RKO (cell line): Measurements from ENCODE around the gene PPIH.
A peak's percentile ranks its signal among the peaks of the same experiment; 100 is the strongest.
"Not testable (repeated sequence)": the region's sequence is repeated elsewhere in the genome, so short reads cannot be mapped to it uniquely, and the experiment has no call there.

ENCODE experiments used
- DNase-seq: peaks from one replicate; pipeline ENCODE4 v3.0.0-alpha.2; 2016; ENCODE audit warnings: low spot score

Gene PPIH

DNA sequence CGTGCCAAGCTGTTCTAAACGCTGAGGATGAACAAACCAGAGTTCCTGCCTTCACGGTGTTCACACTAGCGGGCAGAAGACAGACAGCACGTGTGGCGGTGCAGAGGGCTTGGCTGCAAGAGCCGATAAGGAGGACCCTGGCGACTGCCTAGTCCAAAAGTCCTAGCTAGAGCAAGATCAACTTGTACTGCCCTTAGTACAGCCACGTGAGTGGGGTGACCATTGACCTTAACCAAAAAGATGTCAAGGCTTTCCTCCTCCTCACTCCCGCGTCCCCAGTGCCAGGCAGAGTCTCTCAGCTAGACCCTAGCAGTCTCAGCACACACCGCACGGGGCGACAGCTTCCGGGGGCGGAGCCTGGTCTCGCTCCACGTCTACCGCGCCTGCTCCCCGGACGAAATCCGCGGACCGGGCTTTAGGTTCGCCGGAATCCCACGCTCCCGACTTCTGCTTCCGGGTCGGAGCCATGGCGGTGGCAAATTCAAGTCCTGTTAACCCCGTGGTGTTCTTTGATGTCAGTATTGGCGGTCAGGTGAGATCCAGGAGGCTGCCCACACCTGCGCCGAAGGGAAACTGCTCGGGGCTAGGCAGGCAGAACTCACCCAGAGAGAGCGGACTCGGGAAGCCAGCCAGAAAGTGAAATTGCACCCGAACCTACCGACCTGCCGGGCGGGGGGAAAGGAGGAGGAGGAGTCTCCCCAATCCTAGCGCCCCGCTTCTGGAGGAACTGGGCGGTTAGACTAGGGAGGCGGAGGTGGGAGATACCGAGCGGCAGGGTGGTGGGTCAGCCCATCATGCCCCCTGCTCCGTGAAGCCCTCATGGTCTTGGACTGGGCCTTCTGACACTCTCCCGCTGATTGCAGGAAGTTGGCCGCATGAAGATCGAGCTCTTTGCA is at the start of gene PPIH:
PPIH (plus strand) TSS at position 443 of the 896 bp plus-strand sequence; CDS start at position 467, 24 bp downstream.
- DNase-seq, result peak; percentile 95

DNA sequence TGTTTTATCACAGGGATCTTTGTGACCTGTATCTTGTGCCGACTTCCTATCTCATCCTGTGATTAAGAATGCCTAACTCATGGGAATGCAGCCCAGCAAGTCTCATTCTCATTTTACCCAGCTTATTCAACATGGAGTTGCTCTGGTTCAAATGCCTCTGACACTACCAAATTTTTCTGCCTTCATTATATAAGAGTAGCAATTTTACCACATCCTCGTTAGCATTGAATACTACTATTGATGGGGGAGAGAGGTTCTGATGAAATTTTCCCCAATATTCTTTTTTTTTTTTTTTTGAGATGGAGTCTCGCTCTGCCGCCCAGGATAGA is 44.5 kb upstream of the PPIH start:
- DNase-seq, result no peak

DNA sequence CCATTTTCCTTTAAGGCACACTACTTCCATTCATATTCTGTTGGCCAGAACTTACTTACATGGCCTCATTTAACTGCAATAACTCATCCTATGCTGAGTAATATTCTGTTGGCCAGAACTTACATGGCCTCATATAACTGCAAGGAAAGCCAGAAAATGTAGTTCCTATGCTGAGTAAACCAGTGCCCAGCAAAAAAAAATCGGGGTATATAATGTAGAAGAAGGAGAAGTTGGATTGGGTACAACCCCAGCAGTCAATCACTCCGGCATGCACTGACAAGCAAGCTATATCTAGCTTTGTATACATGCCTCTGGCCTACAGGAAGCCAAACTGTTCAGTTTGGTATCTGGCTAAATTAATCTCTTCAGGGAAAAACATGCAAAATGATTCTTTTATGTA is 39.4 kb upstream of the PPIH start:
- DNase-seq, result no peak

DNA sequence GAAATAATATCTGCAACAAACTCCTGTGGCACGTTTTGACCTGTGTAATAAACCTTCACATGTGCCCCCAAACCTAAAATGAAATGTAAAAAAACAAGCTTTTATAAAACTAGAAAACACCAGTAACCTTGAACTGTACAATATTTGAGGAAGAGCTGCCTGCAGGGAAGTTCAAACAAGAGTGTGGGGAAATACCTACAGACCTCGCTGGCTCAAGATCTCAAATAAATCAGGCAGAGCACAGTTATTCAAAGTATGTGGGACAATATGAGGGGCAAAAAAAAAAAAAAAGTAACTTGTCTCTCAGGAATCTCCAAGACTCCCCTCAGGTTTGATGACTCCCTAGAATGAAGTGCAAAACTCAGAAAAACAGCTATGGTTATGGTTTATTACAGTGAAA is 37.9 kb upstream of the PPIH start:
- DNase-seq, result no peak

DNA sequence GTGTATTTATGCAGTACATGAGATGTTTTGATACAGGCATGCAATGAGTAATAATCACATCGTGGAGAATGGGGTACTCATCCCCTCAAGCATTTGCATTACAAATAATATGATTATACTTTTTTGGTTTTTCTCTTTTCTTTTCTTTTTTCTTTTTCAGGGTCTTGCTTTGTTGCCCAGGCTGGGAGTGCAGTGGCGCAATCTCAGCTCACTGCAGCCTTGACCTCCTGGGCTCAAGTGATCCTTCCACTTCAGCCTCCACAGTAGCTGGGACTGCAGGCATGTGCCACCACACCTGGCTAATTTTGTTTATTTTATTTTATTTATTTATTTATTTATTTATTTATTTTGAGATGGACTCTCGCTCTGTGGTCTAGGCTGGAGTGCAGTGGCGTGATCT is 37.0 kb upstream of the PPIH start:
- not testable (repeated sequence) for DNase-seq

DNA sequence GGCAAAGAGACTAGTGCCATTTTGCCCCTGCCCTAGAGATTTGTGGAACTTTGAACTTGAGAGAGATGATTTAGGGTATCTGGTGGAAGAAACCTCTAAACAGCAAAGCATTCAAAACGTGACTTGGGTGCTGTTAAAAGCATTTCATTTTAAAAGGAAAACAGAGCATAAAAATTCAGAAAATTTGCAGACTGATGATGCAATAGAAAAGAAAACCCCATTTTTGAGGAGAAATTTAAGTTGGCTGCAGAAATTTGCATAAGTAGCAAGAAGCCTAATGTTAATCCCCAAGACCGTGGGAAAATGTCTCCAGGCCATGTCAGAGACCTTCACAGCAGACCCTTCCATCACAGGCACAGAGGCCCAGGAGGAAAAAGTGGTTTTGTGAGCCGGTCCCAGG is 31.0 kb upstream of the PPIH start:
- DNase-seq, result not testable (repeated sequence)

DNA sequence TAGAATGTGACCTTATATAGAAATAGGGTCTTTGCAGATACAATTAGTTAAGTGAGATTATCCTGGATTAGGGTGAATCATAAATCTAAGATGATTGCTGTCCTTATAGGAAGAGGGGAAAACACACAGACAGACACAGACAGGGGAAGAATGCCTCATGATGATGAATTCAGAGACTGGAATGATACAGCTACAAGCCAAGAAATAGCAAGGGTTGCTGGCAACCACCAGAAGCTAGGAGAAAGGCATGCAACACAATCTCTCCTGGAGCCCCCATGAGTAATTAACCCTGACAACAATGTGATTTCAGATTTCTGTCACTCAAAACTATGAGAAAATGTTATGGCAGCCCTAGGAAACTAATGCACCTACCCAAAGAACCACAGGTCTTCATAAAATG is 19.1 kb upstream of the PPIH start:
- no peak for DNase-seq

DNA sequence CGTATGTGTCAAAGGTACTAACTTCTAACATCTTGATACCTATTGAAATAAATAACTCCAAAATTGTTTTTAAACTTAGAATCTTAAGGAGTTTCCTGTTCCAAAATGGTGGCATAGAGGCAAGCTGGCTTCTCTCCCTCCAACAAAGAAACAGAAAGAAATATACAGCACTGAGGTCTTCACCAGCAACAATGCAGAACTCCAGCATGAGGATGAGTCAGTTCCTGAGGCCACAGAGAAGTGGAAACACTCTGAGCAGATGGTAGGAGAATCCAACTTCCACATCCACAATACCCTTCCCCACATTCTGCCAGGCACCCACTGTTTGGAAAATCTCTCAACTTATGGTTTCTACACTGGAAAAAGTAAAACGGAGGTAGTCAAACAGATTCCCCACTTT is 12.2 kb upstream of the PPIH start:
- no peak for DNase-seq

DNA sequence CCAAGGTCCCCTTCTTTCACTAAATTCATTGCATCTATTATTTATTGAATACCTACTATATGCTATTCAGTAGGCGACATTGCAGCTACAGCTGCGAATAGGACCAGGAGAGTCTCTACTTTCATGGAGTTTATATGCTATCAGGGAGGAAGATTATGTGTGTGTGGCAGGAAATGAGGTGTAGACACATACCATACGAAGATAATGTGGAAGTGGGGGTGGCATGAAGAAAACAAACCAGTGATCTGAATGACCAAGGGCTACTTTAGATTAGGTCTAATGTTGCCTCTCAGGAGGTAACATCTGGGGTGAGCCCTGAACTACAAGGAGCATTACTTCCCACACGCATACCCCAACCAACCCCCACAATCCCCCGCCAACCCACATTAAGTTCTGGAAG is 1.0 kb upstream of the PPIH start:
- DNase-seq, result peak; percentile 11

DNA sequence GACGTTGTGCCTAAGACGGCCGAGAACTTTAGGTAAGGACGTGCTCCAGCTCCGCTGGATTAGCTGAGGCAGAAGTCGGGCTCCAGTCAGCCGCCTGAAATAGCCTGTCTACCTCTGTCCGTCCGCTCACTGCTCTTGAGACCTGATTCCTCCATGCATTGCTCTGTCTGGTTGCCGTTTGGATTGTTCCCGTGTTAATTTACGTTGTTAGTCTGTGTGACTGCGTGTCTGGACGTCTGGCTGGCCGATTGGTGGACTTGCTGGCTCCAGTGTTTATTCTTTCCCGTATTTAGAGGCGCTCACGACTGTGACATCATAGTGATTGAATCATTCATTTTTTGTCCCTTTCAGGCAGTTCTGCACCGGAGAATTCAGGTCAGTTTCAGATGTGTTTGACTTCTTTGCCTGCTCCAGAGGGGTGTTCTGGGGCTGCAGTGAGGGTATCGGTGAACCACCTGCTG is 684 bp downstream of the PPIH start:
- DNase-seq, result peak; percentile 80

DNA sequence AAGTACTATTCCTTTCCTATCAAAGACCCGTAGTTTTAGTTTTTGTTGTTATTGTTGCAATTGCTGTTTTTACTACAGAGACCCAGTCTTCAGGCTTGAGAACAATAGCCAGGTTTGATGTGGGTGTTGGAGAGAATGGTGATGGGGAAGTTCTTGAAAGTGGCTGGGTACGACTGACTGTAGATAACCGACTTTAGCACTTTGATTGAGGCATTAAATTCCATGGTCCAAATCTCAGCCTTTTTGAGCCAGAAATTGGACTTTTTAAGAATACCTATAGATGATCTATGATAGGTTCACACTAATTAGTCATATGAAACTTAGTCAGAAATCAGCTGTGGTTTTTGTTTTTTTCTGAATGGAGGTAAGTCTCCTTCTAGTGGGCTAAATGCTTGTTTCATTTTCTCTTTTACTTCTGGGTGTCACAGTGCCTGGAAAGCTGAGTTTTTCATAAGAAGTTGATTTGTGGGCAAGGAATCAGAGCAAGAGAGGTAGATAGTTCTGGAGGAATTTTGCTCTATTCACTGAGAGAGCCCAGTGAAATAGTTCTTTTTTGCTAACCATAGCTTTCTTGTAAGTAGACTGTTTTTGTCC is 2.8 kb downstream of the PPIH start:
- peak; percentile 27 for DNase-seq

DNA sequence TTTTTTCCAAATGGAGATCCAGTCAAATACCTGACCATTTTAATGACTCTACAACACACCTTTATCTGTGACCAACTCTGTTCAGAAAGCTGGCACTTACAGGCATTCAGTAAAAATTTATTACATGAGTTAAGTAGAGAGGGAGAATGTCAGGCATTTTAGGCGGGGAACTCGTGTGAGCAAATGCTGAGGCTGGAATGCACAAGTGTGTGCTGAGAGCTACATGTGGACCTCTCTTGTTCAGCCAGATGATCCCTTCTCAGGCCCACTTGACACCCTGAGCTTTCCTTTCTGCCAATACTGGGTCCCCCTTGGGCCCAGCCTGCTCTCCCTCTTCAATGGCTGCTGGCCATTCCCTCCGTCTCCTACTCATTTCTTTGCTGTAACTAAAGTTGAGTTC is 11.7 kb downstream of the PPIH start:
- no peak for DNase-seq

DNA sequence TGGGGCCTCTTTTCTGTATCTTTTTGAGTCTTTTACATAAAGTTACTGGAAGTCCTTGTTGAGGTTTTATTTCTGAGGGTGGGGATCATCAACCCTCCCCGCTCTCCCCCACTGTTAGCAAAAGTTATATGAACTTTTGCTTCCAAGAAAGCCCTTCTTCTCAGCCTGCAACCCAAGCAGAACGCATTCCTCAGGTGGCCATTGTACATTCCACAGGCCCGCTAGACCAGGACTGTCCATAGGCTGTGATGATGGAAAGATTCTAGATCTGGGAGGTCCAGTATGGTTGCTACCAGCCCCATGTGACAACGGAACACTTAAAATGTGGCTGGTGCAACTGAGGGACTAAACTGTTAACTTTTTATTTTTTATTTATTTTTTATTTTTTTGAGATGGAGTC is 12.2 kb downstream of the PPIH start:
- DNase-seq, result no peak

DNA sequence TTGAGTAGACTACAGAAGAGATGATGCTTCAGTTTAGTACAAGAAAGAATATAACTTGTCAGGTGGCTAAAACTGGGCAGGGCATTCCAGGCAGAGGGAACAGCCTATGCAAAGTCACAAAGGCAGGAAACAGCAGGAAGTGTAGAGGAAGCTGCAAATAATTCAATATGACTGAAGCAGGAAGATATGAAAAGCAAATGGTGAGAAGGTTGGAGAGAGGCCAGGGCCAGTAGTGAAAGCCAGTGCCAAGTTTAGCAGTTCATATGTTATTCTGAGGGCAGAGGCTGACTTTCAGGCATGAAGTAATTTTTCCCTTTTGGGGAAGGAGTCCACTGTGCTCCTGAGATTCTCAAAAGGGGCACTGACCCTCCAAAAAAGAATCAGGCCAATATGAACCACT is 16.0 kb downstream of the PPIH start:
- DNase-seq, result no peak

DNA sequence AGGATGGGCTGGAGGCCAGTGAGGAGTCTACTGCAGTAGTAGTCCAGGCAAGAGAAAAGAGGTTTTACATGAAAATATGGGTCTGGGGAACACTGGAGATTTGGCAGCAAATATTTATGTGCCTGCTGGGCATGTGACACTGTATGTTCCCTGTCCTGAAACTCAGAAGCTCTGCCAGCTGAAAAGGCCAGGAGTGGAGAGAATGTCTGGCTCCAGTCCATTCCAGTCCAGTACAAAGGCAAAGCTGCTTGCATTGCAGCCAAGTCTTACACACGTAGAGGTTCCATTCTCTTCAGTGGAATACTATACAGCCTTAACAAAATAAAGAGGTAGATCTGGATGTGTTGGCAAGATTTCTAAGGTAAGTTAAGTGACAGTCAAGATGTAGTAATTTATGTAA is 16.5 kb downstream of the PPIH start:
- no peak for DNase-seq

DNA sequence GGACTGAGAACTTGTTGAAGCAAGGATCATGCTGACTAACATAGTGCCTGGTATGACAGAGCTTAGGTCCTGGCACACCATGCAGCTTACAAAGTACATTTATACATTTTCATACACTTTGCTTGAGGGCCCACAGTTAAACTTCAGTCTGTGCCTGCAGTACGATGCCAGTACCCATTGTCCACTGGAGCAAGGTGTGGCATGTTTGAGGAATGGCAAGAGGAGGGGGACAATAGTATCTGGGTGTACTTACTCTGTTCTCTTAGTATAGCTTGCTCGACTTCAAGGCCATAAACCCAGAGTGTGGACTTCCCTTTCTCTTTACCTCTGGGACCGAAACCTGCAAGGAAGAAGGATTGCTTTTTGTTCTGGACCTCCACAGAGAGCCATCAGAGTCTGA is 17.2 kb downstream of the PPIH start:
- DNase-seq, result no peak

DNA sequence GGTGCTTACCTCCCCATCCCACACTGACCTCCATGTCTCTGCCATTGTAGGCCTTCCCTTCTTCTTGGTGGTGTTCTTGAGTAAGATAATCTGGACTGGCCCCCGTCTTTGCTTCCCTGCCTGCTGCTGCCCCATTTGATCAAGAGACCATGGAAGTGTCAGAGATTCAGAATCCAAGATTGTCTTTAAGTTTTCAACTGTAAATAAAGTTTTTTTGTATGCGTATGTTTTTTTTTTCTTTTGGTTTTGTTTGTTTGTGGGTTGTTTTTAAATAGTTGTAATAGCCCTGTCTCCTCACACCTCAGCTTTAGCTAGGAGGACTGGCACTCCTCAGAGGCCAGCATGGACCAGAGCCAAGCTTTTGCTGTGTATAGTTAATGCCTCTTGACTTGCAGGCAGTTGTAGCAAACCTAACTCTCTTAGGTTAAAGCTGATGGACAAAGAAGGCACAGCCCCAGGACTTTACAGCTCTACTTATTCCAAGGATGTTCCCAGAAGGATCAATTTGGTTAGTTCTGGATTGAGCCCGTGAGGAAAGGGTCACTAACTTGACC is 18.4 kb downstream of the PPIH start:
- DNase-seq, result no peak

DNA sequence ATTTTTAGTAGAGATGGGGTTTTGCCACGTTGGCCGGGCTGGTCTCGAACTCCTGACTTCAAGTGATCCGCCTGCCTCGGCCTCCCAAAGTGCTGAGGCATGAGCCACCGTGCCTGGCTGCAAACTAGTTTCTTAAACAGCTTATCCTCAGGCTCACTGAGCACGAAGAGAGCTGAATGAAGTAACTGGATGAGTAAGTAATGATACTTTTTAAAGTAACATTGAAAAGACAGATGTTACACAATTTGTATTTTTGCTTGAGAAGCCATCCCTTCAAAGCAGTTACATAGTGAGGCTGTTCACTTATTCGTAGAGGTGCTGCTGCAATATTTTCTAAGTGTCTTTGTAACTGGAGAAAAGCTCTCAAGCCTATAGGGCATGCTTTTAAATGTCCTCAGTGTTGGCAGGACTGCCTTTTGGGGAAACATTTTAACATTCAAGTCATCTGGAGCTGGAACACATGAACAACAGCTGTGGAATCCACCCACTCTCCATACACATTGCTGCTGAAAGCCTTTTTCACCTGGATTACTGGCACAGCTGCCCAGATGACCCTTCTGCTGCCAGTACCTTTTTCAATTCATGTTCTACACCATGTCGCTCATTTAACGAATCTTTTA is 21.3 kb downstream of the PPIH start:
- no peak for DNase-seq

DNA sequence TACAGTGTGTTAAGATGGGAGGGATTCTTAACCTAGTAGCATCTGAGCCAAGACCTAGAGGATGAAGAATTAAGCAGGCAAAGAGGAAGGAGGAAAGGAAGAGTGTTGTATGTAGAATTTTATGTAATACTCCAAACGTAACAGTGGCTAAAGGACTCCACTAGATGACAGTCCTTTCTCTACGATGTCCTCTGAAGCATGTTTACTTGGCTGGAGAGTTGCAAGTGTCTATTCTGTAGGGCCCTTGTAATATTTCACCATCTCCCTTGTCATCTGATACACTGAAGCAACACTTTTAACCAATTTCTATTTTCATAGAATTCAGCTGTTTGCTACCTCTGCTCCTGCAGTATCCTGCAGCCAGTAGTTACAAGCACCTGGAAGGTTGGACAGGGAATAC is 21.8 kb downstream of the PPIH start:
- DNase-seq, result no peak

DNA sequence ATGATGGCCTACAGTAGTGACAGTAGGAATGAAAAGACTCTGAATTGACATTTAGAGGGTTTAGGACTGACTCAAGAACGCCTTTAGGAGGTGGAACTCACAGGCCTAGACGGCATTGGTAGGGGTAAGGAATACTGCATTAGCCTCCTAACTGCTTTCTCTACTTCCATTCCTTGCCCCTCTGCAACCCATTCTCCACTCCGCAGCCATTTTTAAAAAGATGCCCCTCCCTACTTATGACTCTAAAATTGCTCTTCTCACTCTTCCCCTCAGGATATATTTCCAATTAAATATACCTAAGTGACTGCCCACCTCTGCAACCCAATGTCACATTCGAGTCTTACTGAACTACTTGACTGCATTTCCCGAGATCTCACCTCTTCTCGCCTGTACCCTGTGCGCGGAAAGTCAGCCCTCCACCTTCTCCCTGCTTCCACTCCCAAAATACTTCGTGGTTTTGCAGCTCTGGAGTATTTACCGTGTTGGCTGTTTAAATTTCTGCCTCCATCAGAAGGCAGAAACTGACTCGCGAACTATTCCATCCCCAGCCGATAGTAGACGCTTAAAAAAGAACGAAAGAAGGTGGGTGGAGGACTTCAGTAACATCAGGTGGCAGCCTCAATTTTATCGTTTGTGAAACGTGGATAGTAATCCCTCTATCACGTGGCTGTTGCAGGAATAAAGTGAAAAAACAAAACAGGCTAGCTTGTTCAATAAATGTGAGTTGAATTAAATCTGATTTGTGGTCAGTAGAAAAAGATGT is 22.9 kb downstream of the PPIH start:
- peak; percentile 43 for DNase-seq

DNA sequence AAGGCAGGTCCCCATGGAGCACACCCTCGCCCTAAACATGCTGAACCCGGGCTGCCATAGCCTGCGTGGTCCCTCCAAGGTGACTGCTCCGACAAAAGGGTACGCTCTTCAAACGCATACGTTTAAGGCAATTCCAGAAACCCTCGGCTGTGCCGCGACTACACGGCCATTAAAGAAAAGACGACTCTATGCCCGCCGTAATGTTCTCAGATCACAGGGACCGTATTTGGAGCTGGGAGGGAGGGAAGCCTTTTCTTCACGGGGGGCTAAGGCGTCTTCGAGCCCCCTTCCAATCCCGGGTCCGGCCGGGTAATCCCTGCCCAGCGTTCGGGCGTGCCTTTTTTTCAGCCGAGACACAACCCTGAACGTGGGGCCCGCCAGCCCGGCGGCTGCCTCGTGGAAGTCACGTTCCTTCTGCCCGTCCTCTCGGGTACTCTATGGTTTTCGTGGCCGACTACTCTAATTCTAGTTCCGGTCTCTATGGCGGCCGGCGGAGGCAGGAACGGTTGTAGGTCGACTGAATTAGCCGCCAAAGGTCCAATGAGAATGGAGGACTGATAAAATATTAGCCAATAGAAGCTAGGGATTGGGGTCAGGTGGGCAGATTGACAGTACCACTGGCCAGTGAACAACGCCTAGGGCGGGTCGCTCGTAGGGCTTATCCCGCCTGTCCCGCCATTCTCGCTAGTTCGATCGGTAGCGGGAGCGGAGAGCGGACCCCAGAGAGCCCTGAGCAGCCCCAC is 23.7 kb downstream of the PPIH start, which contains the start of gene YBX1:
YBX1 (plus strand) TSS at position 678 of the 743 bp plus-strand sequence. CDS start 148 bp downstream, outside the sequence.
- DNase-seq, result peak; percentile 99

DNA sequence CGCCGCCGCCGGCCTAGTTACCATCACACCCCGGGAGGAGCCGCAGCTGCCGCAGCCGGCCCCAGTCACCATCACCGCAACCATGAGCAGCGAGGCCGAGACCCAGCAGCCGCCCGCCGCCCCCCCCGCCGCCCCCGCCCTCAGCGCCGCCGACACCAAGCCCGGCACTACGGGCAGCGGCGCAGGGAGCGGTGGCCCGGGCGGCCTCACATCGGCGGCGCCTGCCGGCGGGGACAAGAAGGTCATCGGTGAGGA is 24.2 kb downstream of the PPIH start:
- not testable (repeated sequence) for DNase-seq
